ENCODE measurements around the gene ZHX3.

Gene ZHX3

DNA sequence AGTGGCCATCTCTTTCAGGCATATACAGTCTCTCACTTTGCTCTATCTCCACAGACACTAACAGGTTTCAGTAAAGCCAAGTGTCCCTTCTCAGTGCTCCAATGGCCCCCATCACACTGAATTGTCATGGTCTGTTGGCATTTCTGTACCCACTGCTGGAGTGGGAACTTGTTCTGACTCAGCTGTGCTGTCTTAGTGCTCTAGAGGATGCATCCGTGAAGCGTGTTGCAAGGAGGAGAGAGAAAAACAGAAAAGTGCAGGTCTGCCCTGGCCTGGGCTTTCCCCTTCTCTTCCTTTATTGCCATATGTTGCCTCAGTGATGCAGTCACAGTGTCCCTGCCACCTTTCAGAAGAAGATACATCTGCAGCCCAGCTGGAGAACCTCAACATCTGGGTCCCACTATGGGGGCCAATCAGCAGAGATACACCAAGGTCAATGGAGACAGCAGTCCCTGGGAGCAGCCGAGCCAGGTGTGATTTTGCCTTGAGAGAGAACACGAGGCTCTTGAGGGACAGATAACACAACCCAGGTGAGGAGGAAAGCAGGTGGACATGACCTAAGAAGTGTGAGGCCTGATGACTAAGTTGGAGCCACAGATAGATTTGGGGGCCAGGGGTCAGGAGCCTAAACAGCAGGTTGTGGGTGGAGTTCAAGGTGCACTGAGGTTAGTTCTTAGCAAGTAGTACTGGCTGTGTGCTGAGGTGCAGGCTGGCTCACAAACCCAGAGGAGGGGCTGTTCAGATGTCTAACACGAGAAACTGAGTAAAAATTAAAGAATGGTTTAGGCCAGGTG, 185.7 kb downstream of the ZHX3 start:
- H3K4me1 Mint-ChIP-seq (ENCODE audit: low read depth), result peaks cover 32% of the 10 kb centered on the region
- H3K27ac Mint-ChIP-seq, result no peak overlapping the region
- no peak for DNase-seq (ENCODE audit: low spot score)
- H3K27me3 Mint-ChIP-seq (ENCODE audit: low read depth), result no peaks in the 10 kb centered on the region
- H3K9me3 Mint-ChIP-seq, result no peaks in the 10 kb centered on the region
- peaks cover 10% of the 10 kb centered on the region for H3K36me3 Mint-ChIP-seq (ENCODE audit: low read depth)
- H3K4me3 Mint-ChIP-seq, result no peak overlapping the region

Data from T-helper 2 cell treated with Interferon-gamma antibody and Interleukin-4, amounts not matched to agents 5 μg/mL and 100 μg/mL, for 36 hours (primary cell).